Endothelial cell of umbilical vein (primary cell): ENCODE results near the gene CASKIN1. TPM values are rescaled to one million over a fixed set of nuclear protein-coding genes. Genes with fewer than 3 reads are reported as not detected.

ENCODE experiments used
- BruUV-seq: library from RNA; stranded (reverse); fragments of 400-500 nt; replicated peaks from 2 replicates; lab custom pipeline; 2021; lab: Mats Ljungman, UMichigan
- CTCF ChIA-PET: fragments of 300-600, 350-600 bp; sonication (Branson Sonifier 250); formaldehyde crosslinking; loops from one replicate; lab custom pipeline; 2021; ENCODE audit warnings: antibody characterized with exemption, inconsistent platforms; lab: Charles Lee
- POLR2A ChIA-PET: fragments of 300-600, 350-600 bp; sonication (Branson Sonifier 250); formaldehyde crosslinking; loops from one replicate; lab custom pipeline; 2021; ENCODE audit warnings: antibody characterized with exemption, inconsistent platforms; lab: Charles Lee
- DNase-seq: peaks from one replicate; pipeline ENCODE4 v3.0.0-alpha.2; 2011; ENCODE audit warnings: low read depth, low spot score
- FAIRE-seq: peaks from 2 replicates; lab custom pipeline; 2011; peaks lifted over from hg19 to GRCh38; lab: Jason Lieb, UNC
- H2AFZ ChIP-seq: 2 replicates; pipeline ENCODE4 v1.6.0; 2012; ENCODE audit warnings: low read depth, low read length, control low read depth, inconsistent platforms
- H3K27ac ChIP-seq: 2 replicates; pipeline ENCODE4 v1.5.1; 2011; ENCODE audit warnings: low read depth, mild to moderate bottlenecking, control low read depth, low read length, moderate library complexity; ENCODE audit not compliant: insufficient read depth
- H3K27me3 ChIP-seq, 2 experiments: 2 replicates each; pipeline versions ENCODE4 v1.6.0 to v1.6.1; 2011; ENCODE audit warnings: low read length in 2 of 2, mixed read lengths in 1 of 2; ENCODE audit not compliant: control insufficient read depth in 2 of 2, insufficient read depth in 2 of 2
- H3K36me3 ChIP-seq, 2 experiments: 2 replicates in 1 of 2; 3 replicates in 1 of 2; pipeline ENCODE4 v1.5.1; 2011; ENCODE audit warnings: low read length in 2 of 2, mild to moderate bottlenecking in 1 of 2, moderate library complexity in 1 of 2; ENCODE audit not compliant: control insufficient read depth in 2 of 2, insufficient read depth in 2 of 2; ENCODE audit errors: extremely low read depth in 1 of 2
- H3K4me1 ChIP-seq: 3 replicates; pipeline ENCODE4 v1.5.1; 2011; ENCODE audit warnings: mild to moderate bottlenecking, low read length; ENCODE audit not compliant: control insufficient read depth, insufficient read depth; ENCODE audit errors: extremely low read depth
- H3K4me2 ChIP-seq: 2 replicates; pipeline ENCODE4 v1.6.1; 2011; ENCODE audit warnings: low read length, control low read depth, mixed read lengths; ENCODE audit not compliant: insufficient read depth
- H3K4me3 ChIP-seq, 3 experiments: fragments of 200-600 bp in 1 of 3; sonication (generic), shearing (Covaris generic) in 1 of 3; replicated peaks in 1 of 3; 2 replicates each; pipeline ENCODE4 v1.5.1; 2011 to 2016; ENCODE audit warnings: control low read depth in 3 of 3, low read length in 3 of 3, mild to moderate bottlenecking in 2 of 3, inconsistent platforms in 1 of 3, low read depth in 1 of 3, moderate library complexity in 1 of 3; ENCODE audit not compliant: insufficient read depth in 1 of 3
- H3K79me2 ChIP-seq: 2 replicates; pipeline ENCODE4 v1.6.0; 2012; ENCODE audit warnings: low read length, inconsistent platforms; ENCODE audit not compliant: control insufficient read depth, insufficient read depth
- H3K9ac ChIP-seq: replicated peaks from 2 replicates; pipeline ENCODE3; 2011; ENCODE audit warnings: low read length, control low read depth; ENCODE audit not compliant: insufficient read depth; ENCODE audit errors: extremely low read depth
- H3K9me1 ChIP-seq: replicated peaks from 3 replicates; pipeline ENCODE4 v1.6.0; 2011; ENCODE audit warnings: mild to moderate bottlenecking, low read length; ENCODE audit not compliant: control insufficient read depth, insufficient read depth; ENCODE audit errors: extremely low read depth
- H3K9me3 ChIP-seq: replicated peaks from 2 replicates; pipeline ENCODE4 v1.5.1; 2012; ENCODE audit warnings: low read length, inconsistent platforms; ENCODE audit not compliant: control insufficient read depth, insufficient read depth
- H4K20me1 ChIP-seq: replicated peaks from 2 replicates; pipeline ENCODE3; 2011; ENCODE audit warnings: mild to moderate bottlenecking, low read length; ENCODE audit not compliant: control insufficient read depth, insufficient read depth; ENCODE audit errors: extremely low read depth
- CTCF ChIP-seq, 2 donors: IDR thresholded peaks; 1 replicate in 1 of 2; 2 replicates in 1 of 2; pipeline ENCODE4 v1.5.1; 2011; ENCODE audit warnings: low read length in 2 of 2, mild to moderate bottlenecking in 2 of 2, moderate library complexity in 2 of 2, control low read depth in 1 of 2, inconsistent platforms in 1 of 2, low read depth in 1 of 2; ENCODE audit not compliant: insufficient read depth in 1 of 2; ENCODE audit errors: extremely low read depth in 1 of 2
- EZH2 ChIP-seq: IDR thresholded peaks from 2 replicates; pipeline ENCODE4 v1.6.1; 2012; ENCODE audit warnings: borderline replicate concordance, low read depth, mild to moderate bottlenecking, moderate library complexity, low read length, inconsistent platforms; ENCODE audit not compliant: severe bottlenecking
- FOS ChIP-seq: IDR thresholded peaks from 2 replicates; pipeline ENCODE4 v1.6.1; 2011; ENCODE audit warnings: mild to moderate bottlenecking, low read length, moderate library complexity, borderline replicate concordance; ENCODE audit not compliant: insufficient read depth
- GATA2 ChIP-seq: IDR thresholded peaks from 2 replicates; pipeline ENCODE4 v1.7.0; 2011; ENCODE audit warnings: low read depth, mild to moderate bottlenecking, moderate library complexity, mixed read lengths, low read length; ENCODE audit not compliant: insufficient read length, insufficient read depth
- JUN ChIP-seq: IDR thresholded peaks from 2 replicates; pipeline ENCODE4 v1.6.1; 2011; ENCODE audit warnings: borderline replicate concordance, low read depth; ENCODE audit not compliant: insufficient read length, insufficient read depth
- MYC ChIP-seq: IDR thresholded peaks from one replicate; pipeline ENCODE4 v1.6.1; 2011; ENCODE audit warnings: mild to moderate bottlenecking, low read depth, low read length
- POLR2A ChIP-seq: IDR thresholded peaks from 2 replicates; pipeline ENCODE4 v1.6.1; 2012; ENCODE audit warnings: low read depth, mild to moderate bottlenecking, control low read depth, low read length
- POLR2AphosphoS5 ChIP-seq: IDR thresholded peaks from 2 replicates; pipeline ENCODE4 v1.6.1; 2012; ENCODE audit warnings: low read depth, mild to moderate bottlenecking, control low read depth, low read length, moderate library complexity; ENCODE audit not compliant: insufficient read depth
- dilution Hi-C: fragments of 300-500 bp; cut with MboI; formaldehyde crosslinking; loops from one replicate; pipeline ENCODE4 v1.15.0; 2019; ENCODE audit warnings: low sequenced_read_pairs; ENCODE audit not compliant: extremely low pct_ligation_motif_present
- intact Hi-C: fragments of 100-400 bp; cut with micrococcal nuclease; formaldehyde crosslinking; loops from one replicate; pipeline ENCODE4 v1.10.0; 2022
- polyA plus RNA-seq, 4 experiments: library from polyadenylated mRNA; depleted of rRNA in 3 of 4; stranded (reverse) in 3 of 4; unstranded in 1 of 4; fragments of >200 nt; gene quantifications; 2 replicates each; pipeline versions ENCODE4 v1.2.1 to v1.2.3, GENCODE V29; 2011 to 2012; ENCODE audit warnings: missing spikeins in 1 of 4
- total RNA-seq: library from RNA; stranded (reverse); gene quantifications from 2 replicates; pipeline ENCODE4 v1.2.3, GENCODE V29; 2021
- TF ChIP-seq, protein P1 (sequence below): IDR thresholded peaks from 2 replicates; pipeline ENCODE4 v1.6.1; 2011; ENCODE audit not compliant: insufficient read depth, insufficient read length

Gene CASKIN1
- total and polyA plus RNA-seq, 2 donors (not counting 3 experiments of a cell fraction or from before 2014, with no cell fraction given): 0.11 to 0.58 TPM

DNA sequence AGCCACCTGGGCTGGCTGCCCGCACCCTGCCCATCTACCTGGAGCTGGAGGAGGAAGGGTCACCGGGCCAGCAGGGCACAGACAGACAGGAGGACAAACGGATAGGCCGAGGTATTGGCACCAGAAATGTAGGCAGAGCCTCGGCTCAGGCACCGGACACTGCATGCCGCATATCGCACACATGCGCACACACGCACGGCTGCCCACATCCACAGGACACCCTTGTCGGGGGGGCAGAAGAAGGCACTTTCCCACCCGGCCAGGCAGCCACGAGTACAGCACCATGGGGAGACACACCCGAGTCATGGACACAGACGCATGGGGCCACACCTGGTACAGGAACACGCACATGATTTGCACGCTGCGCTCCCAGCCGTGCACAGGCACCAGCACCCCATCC lies 14.5 kb downstream of the CASKIN1 start:
- Histone ChIP-seq H3K4me1 (no peaks in the 10 kb centered on the region), H3K36me3 (peaks cover 2% of the 10 kb centered on the region in 2 experiments), H3K4me2 (no peak overlapping the region), H3K27me3 (no peaks in the 10 kb centered on the region), H3K9me1 (no peaks in the 10 kb centered on the region), H4K20me1 (no peaks in the 10 kb centered on the region), H3K27ac (no peak overlapping the region), H3K9ac (no peak overlapping the region), H3K79me2 (no peaks in the 10 kb centered on the region), H2AFZ (no peak overlapping the region), H3K4me3 (no peak overlapping the region), H3K9me3 (no peaks in the 10 kb centered on the region)
- no peak for DNase-seq
- FAIRE-seq: no peak
- ChIA-PET CTCF (no interaction called here), POLR2A (interaction anchor here (1.2 kb wide), 1 partner anchor 26 kb away, joined by 6 read pairs; the partner anchor contains the start of gene TRAF7)
- intact Hi-C loops (no loop called here), dilution Hi-C loops (no loop called here)
- no TSS peak for BruUV-seq
- TF ChIP-seq POLR2AphosphoS5: no peak
- TF ChIP-seq JUN: no peak
- no peak for TF ChIP-seq CTCF (IDR thresholded peaks at IDR 0.05; ENCODE audit: extremely low read depth in 1 of 2, insufficient read depth in 1 of 2, low read depth in 1 of 2, low read length in 2 of 2)
- no peak for TF ChIP-seq POLR2A
- TF ChIP-seq, protein P1, sequence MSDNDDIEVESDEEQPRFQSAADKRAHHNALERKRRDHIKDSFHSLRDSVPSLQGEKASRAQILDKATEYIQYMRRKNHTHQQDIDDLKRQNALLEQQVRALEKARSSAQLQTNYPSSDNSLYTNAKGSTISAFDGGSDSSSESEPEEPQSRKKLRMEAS: no peak
- TF ChIP-seq MYC: no peak
- TF ChIP-seq EZH2: no peak
- TF ChIP-seq FOS: no peak
- TF ChIP-seq GATA2: no peak
